ENCODE results near the gene FGF14. TPM values are rescaled to one million over a fixed set of nuclear protein-coding genes. Genes with fewer than 3 reads are reported as not detected.

The FGF14 gene
- total RNA-seq, 1 donor from 2014 or later, result 0.52 TPM

DNA sequence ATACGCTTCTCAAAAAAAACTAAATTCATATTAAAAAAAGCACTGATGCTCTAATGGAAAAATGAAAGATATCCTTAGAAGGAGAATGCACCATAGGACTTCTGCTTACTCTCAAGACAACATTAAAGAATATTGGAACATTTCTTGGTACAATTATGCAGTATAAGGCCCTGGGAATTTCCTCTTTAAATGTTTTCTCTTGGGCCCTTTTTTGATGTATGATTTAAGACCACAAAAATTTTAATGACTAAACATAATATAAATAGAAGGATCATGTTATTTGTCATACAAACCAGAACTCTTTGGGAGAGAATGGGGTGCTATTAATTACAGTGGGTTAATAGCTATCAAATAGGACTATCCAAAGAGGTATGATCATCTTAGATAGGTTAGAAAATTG lies 403.7 kb downstream of the FGF14 start:
- no peaks in the 10 kb centered on the region for H3K27me3 ChIP-seq (ENCODE audit: control insufficient read depth in 3 of 3, insufficient read depth in 3 of 3, low read length in 3 of 3)
- H3K9ac ChIP-seq (ENCODE audit: low read depth in 1 of 3, low read length in 3 of 3), result no peak overlapping the region
- no peak overlapping the region for H3K27ac ChIP-seq (ENCODE audit: low read depth, low read length)
- H3K9me3 ChIP-seq (ENCODE audit: control insufficient read depth in 3 of 3, low read length in 3 of 3), result no peaks in the 10 kb centered on the region
- peaks cover 2 to 6% (median 6%) of the 10 kb centered on the region in 3 donors for H3K4me1 ChIP-seq (ENCODE audit: control insufficient read depth in 3 of 3, insufficient read depth in 3 of 3, low read length in 3 of 3)
- no peaks in the 10 kb centered on the region for H3K36me3 ChIP-seq (ENCODE audit: control insufficient read depth in 3 of 3, insufficient read depth in 3 of 3, low read length in 3 of 3)
- H3K4me3 ChIP-seq (ENCODE audit: low read length in 3 of 3), result no peak overlapping the region

DNA sequence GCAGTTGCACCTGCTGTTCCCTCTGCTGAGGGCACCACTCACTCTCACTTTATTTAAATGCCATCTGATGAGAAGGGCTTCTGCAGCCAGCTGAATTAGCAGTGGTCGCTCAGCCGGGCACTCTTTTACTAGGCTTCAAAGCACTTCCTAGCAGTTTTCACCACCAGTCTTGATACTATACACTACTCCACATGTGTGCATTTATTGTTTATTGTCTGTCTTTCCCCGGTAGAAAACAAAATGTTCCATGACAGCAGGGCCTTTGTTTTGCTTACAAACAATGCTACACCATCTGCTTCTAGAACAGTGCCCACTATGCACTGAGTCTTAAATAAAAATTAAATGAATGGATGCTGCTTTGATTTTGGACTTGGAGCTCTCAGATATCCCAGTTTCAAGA lies 404.9 kb downstream of the FGF14 start:
- Histone ChIP-seq H3K36me3 (ENCODE audit: control insufficient read depth in 3 of 3, insufficient read depth in 3 of 3, low read length in 3 of 3) (no peaks in the 10 kb centered on the region), H3K9ac (ENCODE audit: low read depth in 1 of 3, low read length in 3 of 3) (no peak overlapping the region)

DNA sequence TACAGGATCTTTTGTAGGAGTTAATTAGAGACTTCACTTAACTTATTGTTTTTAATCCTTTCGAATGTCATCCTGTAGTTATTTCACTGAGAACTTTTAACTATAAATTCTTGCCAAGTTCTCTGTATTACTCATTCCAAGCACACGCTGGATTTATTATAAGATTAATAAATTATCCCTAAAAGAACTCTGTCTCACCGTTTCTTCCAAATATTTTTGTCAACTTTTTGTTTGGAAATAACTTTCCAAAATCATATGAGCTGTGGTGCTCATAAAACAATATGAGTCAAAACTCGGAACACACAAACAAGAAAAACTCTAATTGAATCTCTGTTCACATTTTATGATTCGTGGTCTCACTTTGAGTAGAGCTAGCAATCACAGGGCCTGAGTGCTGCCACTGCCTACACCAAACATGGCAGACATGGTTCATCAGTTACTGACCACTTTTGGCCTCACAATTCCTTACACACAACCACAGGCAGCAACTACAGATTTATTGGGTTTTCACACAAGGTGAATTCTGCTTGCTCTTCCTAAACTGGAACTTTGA lies 412.0 kb downstream of the FGF14 start:
- Histone ChIP-seq H3K4me3 (ENCODE audit: low read length in 3 of 3) (no peak overlapping the region), H3K27ac (ENCODE audit: low read depth, low read length) (no peak overlapping the region), H3K27me3 (ENCODE audit: control insufficient read depth in 3 of 3, insufficient read depth in 3 of 3, low read length in 3 of 3) (no peaks in the 10 kb centered on the region), H3K9me3 (ENCODE audit: control insufficient read depth in 3 of 3, low read length in 3 of 3) (no peaks in the 10 kb centered on the region), H3K4me1 (ENCODE audit: control insufficient read depth in 3 of 3, insufficient read depth in 3 of 3, low read length in 3 of 3) (no peaks in the 10 kb centered on the region), H3K36me3 (ENCODE audit: control insufficient read depth in 3 of 3, insufficient read depth in 3 of 3, low read length in 3 of 3) (no peaks in the 10 kb centered on the region), H3K9ac (ENCODE audit: low read depth in 1 of 3, low read length in 3 of 3) (no peak overlapping the region)

More for the DNA sequence above, 404.9 kb downstream of the FGF14 start:
- Histone ChIP-seq H3K4me1 (ENCODE audit: control insufficient read depth in 3 of 3, insufficient read depth in 3 of 3, low read length in 3 of 3) (peaks cover 0 to 2% (median 1%) of the 10 kb centered on the region in 3 donors), H3K27me3 (ENCODE audit: control insufficient read depth in 3 of 3, insufficient read depth in 3 of 3, low read length in 3 of 3) (no peaks in the 10 kb centered on the region), H3K4me3 (ENCODE audit: low read length in 3 of 3) (no peak overlapping the region), H3K9me3 (ENCODE audit: control insufficient read depth in 3 of 3, low read length in 3 of 3) (no peaks in the 10 kb centered on the region), H3K27ac (ENCODE audit: low read depth, low read length) (no peak overlapping the region)

DNA sequence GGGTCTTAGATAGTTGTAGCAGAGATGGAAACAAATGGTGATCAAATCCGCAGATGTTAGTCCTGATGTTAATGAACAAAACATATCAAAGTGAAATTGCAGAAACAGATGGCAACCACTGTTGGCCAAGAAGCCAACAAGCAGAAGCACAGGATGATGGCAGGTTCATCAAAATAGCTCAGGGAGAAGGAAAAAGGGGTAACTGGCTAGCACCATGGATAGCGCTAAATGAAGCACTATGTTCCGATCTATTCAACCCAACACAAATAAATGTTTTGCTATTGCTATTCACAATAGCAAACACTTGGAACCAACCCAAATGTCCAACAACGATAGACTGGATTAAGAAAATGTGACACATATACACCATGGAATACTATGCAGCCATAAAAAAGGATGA lies 413.7 kb downstream of the FGF14 start:
- H3K4me3 ChIP-seq (ENCODE audit: low read length in 3 of 3), result no peak overlapping the region
- no peaks in the 10 kb centered on the region for H3K36me3 ChIP-seq (ENCODE audit: control insufficient read depth in 3 of 3, insufficient read depth in 3 of 3, low read length in 3 of 3)
- H3K9ac ChIP-seq (ENCODE audit: low read depth in 1 of 3, low read length in 3 of 3), result no peak overlapping the region
- no peaks in the 10 kb centered on the region for H3K9me3 ChIP-seq (ENCODE audit: control insufficient read depth in 3 of 3, low read length in 3 of 3)
- H3K27ac ChIP-seq (ENCODE audit: low read depth, low read length), result no peak overlapping the region
- no peaks in the 10 kb centered on the region for H3K4me1 ChIP-seq (ENCODE audit: control insufficient read depth in 3 of 3, insufficient read depth in 3 of 3, low read length in 3 of 3)
- H3K27me3 ChIP-seq (ENCODE audit: control insufficient read depth in 3 of 3, insufficient read depth in 3 of 3, low read length in 3 of 3), result no peaks in the 10 kb centered on the region

DNA sequence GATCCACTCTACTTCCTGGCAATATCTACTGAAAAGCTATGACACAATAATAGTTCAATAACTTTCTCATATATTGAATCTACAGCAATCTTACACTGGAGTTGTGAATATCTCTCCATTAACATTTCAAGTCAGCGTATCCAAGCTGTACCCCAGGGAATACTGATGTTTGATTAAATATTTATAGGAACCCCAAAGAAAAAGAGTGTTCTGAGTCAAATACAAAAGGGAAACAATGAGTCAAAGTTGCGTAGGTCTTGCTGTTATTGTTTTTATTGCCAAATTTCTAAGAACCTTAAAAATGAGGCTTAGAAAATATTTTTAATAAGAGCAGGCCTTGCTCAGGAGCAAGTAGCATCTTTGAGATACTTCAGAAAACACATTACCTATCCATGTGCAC lies 415.5 kb downstream of the FGF14 start:
- Histone ChIP-seq H3K9me3 (ENCODE audit: control insufficient read depth in 3 of 3, low read length in 3 of 3) (no peaks in the 10 kb centered on the region), H3K27ac (ENCODE audit: low read depth, low read length) (no peak overlapping the region), H3K4me3 (ENCODE audit: low read length in 3 of 3) (no peak overlapping the region), H3K36me3 (ENCODE audit: control insufficient read depth in 3 of 3, insufficient read depth in 3 of 3, low read length in 3 of 3) (no peaks in the 10 kb centered on the region), H3K9ac (ENCODE audit: low read depth in 1 of 3, low read length in 3 of 3) (no peak overlapping the region), H3K4me1 (ENCODE audit: control insufficient read depth in 3 of 3, insufficient read depth in 3 of 3, low read length in 3 of 3) (no peaks in the 10 kb centered on the region), H3K27me3 (ENCODE audit: control insufficient read depth in 3 of 3, insufficient read depth in 3 of 3, low read length in 3 of 3) (no peaks in the 10 kb centered on the region)

DNA sequence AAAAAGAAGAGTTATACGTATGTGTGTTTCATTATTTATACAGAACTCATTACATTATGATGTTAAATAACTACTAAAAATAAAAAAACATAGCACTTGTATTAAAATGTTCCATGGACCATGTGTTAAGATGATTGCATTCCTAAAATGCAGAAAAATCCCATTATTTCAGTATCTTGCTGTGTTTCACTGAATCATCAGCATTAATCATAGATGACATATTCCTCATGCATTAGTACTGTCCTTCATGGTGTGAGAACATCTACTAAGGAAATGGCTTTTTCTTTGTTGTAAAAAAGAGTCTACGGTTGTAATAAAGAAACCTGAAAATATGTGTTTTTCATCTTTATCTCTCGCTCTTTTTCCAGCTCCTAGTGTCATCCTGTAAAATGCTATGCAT lies 416.5 kb downstream of the FGF14 start:
- Histone ChIP-seq H3K27me3 (ENCODE audit: control insufficient read depth in 3 of 3, insufficient read depth in 3 of 3, low read length in 3 of 3) (no peaks in the 10 kb centered on the region), H3K4me3 (ENCODE audit: low read length in 3 of 3) (no peak overlapping the region), H3K27ac (ENCODE audit: low read depth, low read length) (no peak overlapping the region), H3K9ac (ENCODE audit: low read depth in 1 of 3, low read length in 3 of 3) (no peak overlapping the region), H3K4me1 (ENCODE audit: control insufficient read depth in 3 of 3, insufficient read depth in 3 of 3, low read length in 3 of 3) (no peaks in the 10 kb centered on the region), H3K9me3 (ENCODE audit: control insufficient read depth in 3 of 3, low read length in 3 of 3) (no peaks in the 10 kb centered on the region), H3K36me3 (ENCODE audit: control insufficient read depth in 3 of 3, insufficient read depth in 3 of 3, low read length in 3 of 3) (no peaks in the 10 kb centered on the region)

DNA sequence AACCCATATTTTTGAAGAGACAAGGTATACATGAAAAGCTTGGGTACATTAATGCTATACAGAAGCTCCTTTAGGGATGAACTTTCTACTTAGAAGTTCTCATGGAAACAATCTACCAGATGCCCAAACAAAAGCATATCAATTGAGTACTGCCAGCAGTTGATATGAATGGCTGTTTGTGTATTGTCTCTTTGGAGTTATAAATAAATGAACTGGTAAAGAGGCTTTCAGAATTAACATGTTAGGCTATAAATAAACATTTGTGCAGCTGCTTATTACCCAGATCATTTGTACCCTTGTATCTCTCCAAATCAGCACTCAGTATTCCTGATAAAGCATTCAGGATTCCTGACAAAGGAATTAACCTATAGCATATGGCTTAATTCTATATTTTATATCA lies 418.9 kb downstream of the FGF14 start:
- Histone ChIP-seq H3K27ac (ENCODE audit: low read depth, low read length) (peak overlapping the region; percentile 54), H3K4me3 (ENCODE audit: low read length in 3 of 3) (no peak overlapping the region), H3K9ac (ENCODE audit: low read depth in 1 of 3, low read length in 3 of 3) (no peak overlapping the region), H3K36me3 (ENCODE audit: control insufficient read depth in 3 of 3, insufficient read depth in 3 of 3, low read length in 3 of 3) (no peaks in the 10 kb centered on the region), H3K27me3 (ENCODE audit: control insufficient read depth in 3 of 3, insufficient read depth in 3 of 3, low read length in 3 of 3) (no peaks in the 10 kb centered on the region), H3K9me3 (ENCODE audit: control insufficient read depth in 3 of 3, low read length in 3 of 3) (no peaks in the 10 kb centered on the region), H3K4me1 (ENCODE audit: control insufficient read depth in 3 of 3, insufficient read depth in 3 of 3, low read length in 3 of 3) (peaks cover 0 to 5% (median 0%) of the 10 kb centered on the region in 3 donors)

DNA sequence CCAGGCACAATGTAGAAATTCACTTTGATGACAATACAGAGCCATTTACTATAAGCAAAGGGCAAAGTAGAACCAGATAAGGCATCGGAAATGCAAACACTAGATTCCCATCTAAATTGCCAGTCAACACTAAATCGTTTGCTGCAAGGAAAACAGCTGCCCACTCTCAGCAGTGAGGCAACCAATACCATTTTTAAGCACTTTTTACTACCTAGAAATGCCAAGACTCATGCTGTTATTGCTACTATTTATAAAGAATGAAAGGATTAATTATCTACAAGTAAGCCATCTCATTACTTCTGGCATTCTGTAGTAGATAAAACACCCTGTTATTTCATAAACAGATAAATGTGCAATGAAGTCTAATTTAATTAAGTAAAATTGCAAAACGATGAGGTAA lies 422.0 kb downstream of the FGF14 start:
- Histone ChIP-seq H3K36me3 (ENCODE audit: control insufficient read depth in 3 of 3, insufficient read depth in 3 of 3, low read length in 3 of 3) (no peaks in the 10 kb centered on the region), H3K27ac (ENCODE audit: low read depth, low read length) (no peak overlapping the region), H3K27me3 (ENCODE audit: control insufficient read depth in 3 of 3, insufficient read depth in 3 of 3, low read length in 3 of 3) (no peaks in the 10 kb centered on the region), H3K9me3 (ENCODE audit: control insufficient read depth in 3 of 3, low read length in 3 of 3) (no peaks in the 10 kb centered on the region), H3K9ac (ENCODE audit: low read depth in 1 of 3, low read length in 3 of 3) (no peak overlapping the region), H3K4me3 (ENCODE audit: low read length in 3 of 3) (no peak overlapping the region), H3K4me1 (ENCODE audit: control insufficient read depth in 3 of 3, insufficient read depth in 3 of 3, low read length in 3 of 3) (peaks cover 0 to 14% (median 3%) of the 10 kb centered on the region in 3 donors)

DNA sequence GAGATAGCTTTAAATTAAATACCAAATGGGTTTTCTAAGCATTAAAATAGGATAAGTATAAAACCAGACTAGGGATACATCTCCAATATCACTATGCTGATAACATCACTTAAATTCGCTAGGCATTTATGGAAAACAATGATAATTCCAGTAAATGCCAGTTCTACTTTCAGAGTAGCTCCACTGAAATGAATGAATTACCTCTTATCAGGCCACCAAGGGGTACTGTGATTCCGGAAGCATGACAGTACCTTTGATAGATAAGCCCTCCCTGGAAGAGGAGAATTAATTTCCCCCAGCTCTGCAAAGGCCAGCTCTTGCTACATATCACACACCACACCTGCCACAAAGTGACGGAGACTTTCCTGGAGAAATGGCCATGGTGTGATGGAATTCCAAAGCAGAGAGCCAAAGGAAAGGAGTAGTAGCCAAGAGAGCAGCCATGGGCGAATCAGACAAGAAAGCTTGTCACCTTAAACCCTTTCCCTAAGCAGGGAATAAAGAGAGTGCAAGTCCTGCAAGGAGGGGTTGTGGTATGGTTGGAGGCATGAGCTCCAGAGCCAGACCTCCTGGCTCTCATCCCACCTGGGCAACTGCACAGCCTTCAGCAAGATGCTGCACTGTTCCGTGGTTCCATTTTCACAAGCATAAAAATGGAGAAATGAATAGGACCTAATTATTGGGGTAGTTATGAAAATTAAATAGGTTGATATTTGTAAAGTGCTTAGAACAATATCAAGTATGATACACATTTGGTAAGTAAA lies 423.1 kb downstream of the FGF14 start:
- no peaks in the 10 kb centered on the region for H3K9me3 ChIP-seq (ENCODE audit: control insufficient read depth in 3 of 3, low read length in 3 of 3)
- H3K4me3 ChIP-seq (ENCODE audit: low read length in 3 of 3), result peak overlapping the region in 1 of 3 donors; percentile 52
- H3K36me3 ChIP-seq (ENCODE audit: control insufficient read depth in 3 of 3, insufficient read depth in 3 of 3, low read length in 3 of 3), result no peaks in the 10 kb centered on the region
- H3K9ac ChIP-seq (ENCODE audit: low read depth in 1 of 3, low read length in 3 of 3), result no peak overlapping the region
- H3K27ac ChIP-seq (ENCODE audit: low read depth, low read length), result no peak overlapping the region
- H3K27me3 ChIP-seq (ENCODE audit: control insufficient read depth in 3 of 3, insufficient read depth in 3 of 3, low read length in 3 of 3), result no peaks in the 10 kb centered on the region
- H3K4me1 ChIP-seq (ENCODE audit: control insufficient read depth in 3 of 3, insufficient read depth in 3 of 3, low read length in 3 of 3), result peaks cover 0 to 14% (median 3%) of the 10 kb centered on the region in 3 donors

DNA sequence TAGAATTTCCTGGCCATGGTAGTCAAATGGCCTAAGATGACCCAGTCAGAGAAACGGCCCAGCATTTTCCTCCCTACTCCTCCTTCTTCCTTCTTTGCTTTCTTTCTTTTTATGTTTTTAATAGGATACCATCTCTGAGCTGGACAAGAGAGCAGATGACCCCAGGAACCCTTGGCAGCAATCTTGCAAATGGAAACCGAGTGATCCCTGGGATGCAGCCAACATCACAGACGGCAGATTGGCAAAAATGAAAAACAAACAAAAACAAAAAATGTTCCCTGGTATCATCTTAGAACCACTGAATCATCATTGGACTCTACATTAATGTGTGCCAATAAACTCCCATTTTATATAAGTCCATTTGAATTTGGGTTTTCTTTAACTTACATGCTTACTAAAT lies 424.4 kb downstream of the FGF14 start:
- no peak overlapping the region for H3K9ac ChIP-seq (ENCODE audit: low read depth in 1 of 3, low read length in 3 of 3)
- no peaks in the 10 kb centered on the region for H3K9me3 ChIP-seq (ENCODE audit: control insufficient read depth in 3 of 3, low read length in 3 of 3)
- H3K4me3 ChIP-seq (ENCODE audit: low read length in 3 of 3), result no peak overlapping the region
- no peaks in the 10 kb centered on the region for H3K27me3 ChIP-seq (ENCODE audit: control insufficient read depth in 3 of 3, insufficient read depth in 3 of 3, low read length in 3 of 3)
- H3K36me3 ChIP-seq (ENCODE audit: control insufficient read depth in 3 of 3, insufficient read depth in 3 of 3, low read length in 3 of 3), result no peaks in the 10 kb centered on the region
- no peak overlapping the region for H3K27ac ChIP-seq (ENCODE audit: low read depth, low read length)
- H3K4me1 ChIP-seq (ENCODE audit: control insufficient read depth in 3 of 3, insufficient read depth in 3 of 3, low read length in 3 of 3), result peaks cover 0 to 14% (median 3%) of the 10 kb centered on the region in 3 donors

All from skeletal muscle tissue (tissue), 4 donors.